SKM-1 (cell line): ENCODE results near the gene POFUT2.

Source experiments
- DNase-seq: peaks from one replicate; lab custom pipeline; 2025; ENCODE audit not compliant: unreplicated experiment; lab: John Stamatoyannopoulos, UW

POFUT2 gene

DNA sequence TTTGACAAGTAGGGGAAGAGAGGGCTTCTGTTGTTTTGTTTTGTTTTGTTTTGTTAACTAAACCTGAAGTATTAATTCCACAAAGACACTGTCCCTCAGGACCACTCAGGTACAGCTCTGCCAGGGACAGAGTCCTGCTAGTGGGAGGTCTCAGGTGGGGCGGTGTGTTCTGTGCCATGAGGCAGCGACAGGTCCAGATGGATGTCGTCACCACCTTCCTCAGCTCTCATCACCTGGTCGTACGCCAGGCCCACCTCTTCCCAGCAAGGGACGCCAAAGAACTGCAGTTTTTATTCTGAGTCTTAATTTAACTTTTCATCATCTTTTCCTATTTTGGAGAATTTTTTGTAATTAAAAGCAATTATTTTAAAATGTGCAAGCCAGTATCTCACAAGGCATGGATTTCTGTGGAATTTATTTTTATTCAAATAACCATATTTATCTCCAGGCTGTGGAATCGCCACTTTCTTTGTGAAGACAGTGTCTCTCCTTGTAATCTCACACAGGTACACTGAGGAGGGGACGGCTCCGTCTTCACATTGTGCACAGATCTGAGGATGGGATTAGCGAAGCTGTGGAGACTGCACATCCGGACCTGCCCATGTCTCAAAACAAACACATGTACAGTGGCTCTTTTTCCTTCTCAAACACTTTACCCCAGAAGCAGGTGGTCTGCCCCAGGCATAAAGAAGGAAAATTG, 62.5 kb downstream of the POFUT2 start:
- DNase-seq, result no peak

DNA sequence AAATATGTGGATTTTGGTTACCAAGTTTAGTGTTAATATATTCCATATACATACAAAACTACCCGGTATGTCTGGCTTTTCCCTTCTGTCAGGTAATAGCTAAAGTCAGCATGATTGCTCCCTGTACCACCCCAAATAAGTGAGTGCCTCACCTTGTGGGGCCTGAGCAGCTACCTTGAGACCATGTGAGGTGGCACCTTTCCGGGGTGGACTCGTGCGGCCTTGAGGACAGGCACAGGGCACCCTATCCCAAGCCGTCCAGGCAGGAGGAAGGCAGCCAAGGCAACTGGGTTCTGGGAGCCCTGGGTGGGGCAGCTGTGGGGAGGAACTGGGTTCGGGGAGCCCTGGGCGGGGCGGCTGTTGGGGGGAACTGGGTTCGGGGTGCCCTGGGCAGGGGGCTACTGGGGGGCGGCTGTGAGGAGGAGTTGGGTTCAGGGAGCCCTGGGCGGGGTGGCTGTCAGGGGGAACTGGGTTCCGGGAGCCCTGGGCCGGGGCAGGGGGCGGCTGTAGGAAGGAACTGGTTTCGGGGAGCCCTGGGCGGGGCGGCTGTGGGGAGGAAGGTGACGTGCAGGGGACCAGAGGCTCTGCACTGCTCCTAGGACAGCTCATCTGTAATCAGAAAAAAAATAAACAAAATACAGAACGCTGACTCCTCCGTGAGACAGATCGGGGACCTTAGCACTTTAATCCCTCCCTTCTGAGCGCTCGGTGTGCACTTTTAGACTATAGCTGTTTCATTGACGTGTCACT, 63.3 kb downstream of the POFUT2 start:
- DNase-seq, result no peak

DNA sequence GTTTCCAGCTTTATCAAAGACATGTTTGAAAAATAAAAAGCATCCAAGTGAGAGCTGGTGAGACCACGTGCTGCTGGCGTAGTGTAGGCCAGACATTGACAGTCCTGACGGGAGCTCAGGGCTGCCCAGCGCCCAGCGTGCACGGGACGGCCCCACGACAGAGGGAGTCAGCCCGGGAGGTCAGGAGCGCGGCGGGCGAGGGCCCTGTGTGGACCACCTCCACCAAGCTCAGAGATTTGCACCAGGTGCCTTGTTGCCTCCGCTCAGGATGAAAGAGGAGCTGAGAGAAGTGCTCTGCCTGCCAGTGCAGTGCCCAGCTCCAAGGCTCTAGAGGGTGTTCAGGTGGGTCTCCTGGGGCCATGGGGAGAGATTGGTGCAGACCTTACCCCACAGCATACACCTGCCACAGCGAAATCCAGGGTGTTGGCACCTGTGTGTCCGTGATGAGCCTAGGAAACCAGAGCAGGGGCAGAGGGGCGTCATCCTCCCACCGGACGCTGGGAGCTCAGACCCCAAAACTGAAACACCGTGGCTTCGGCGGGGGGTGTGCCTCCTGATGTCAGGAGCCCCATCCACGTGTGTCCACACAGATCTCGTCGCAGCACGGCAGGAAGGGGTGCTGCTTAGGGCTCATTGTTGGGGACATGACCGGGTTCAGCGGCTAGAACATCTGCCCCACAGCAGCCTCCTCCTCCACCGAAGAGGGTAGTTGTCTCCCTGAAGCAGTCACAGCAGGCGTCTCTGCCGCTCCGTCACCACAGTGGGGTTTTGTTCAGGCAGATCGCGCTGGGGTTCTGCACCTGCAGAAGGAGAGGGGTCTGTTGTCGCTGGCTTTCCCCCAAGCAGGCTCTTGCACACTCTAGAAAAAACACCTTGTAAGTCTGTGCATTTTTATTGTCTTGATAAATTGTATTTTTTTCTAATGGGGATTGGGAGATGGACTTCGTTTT, 64.2 kb downstream of the POFUT2 start:
- no peak for DNase-seq

DNA sequence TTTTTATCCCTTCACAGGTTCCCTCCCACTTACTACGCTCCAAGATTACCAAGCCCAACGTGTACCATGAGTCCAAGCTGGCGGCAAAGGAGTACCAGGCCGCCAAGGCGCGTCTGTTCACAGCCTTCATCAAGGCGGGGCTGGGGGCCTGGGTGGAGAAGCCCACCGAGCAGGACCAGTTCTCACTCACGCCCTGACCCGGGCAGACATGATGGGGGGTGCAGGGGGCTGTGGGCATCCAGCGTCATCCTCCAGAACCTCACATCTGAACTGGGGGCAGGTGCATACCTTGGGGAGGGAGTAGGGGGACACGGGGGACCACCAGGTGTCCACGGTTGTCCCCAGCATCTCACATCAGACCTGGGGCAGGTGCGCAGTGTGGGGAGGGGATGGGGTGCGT, 65.7 kb downstream of the POFUT2 start:
- no peak for DNase-seq

DNA sequence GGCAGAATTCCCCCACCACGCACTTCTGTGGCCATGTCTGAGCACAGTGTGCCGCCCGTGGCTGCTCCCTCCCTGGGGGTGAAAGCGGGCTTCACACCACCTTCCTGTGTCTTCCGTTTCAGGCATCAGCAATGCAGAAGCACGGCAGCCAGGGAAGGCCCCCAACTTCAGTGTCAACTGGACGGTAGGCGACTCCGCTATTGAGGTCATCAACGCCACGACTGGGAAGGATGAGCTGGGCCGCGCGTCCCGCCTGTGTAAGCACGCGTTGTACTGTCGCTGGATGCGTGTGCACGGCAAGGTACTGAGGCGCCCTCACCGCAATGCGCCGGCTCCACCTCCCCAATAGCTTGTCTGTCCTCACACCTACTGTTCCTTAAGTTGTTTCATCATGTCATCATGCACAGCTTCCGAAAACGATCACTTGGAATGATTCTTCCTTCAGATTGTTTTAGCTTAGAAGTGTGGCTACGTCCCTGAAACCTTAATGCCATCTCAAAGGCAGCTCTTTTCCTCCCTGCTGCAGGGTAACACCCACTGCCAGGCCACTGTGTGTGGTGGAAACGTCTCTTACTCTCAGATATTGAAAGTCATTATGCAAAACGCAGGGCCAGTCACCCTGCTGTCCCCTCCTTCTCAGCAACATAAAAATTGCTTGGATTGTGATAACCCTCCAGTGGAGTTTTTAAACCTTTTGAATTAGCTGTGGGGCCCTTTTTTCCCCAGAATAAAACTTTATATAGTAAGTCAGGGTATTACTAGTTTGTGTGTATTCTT, 66.8 kb downstream of the POFUT2 start:
- DNase-seq, result no peak

DNA sequence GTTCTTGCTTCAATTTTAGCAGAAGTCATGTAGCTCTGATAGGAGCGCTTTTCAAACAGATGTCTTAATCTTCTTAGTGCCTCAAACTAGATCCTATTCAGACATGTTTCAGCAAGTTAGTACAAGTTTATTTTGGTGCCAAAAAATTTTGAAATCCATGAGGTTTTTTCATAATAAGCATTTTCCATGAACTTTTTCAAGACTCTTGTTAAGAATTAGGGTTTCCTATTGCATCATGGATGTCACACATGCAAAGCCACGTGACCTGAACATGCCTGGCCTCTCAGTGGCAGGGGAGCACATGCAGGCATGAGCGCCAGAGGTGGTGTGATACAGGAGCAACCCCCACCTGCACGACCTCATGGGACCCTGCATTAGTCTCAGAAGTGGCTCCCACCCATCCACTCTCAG, 67.6 kb downstream of the POFUT2 start:
- DNase-seq, result no peak

DNA sequence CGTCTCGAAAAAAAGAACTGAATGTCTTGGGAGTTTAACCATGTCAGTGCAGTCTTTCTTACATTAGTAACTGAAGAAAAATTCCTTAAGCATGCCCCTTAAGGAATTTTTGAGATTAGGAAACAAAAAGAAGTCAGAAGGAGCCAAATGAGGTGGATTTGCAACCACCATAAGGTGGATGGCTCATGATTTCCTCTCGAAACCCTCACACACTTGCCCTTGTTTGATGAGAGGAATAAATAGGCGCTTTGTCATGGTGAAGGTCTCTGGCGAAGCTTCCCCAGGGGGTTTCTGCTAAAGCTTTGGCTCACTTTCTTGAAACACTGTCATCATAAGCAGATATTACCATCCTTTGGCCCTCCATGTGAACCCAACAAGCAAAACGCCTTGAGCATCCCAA, 68.2 kb downstream of the POFUT2 start:
- DNase-seq, result no peak

DNA sequence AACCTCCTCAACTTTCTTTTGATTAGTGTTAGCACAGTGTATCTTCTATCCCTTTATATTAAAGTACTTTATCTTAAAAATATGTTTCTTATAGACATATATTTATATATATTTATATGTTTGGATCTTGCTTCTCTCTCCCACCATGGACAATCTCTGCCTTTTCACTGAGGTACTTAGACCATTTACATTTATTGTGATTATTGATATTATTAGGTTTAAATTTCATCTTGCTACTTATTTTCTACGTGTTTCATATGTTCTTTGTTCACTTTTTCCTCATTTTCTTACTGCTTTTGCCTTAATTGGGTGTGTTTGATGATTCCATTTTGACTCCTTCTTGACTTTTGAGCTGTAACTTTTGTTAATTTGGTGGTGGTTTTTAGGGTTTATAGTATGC, 70.7 kb downstream of the POFUT2 start:
- no peak for DNase-seq

DNA sequence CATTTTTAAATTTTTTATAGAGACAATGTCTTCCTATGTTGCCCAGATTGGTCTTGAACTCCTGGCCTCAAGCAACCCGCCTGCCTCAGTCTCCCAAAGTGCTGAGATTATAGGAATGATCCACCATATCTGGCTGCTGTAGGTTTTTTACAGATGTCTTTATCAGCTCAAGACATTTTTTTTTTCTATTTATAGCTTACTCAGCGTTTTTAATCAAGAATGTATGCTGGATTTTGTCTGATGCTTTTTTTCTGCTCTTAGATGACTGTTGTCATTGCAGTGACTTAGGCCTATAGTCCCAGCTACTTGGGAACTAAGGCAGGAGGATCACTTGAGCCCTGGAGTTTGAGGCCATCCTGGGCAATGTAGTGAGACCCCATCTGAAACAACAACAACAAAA, 72.5 kb downstream of the POFUT2 start:
- no peak for DNase-seq
